Measurements from ENCODE around the gene CECR2. TPM values are rescaled to one million over a fixed set of nuclear protein-coding genes. Genes with fewer than 3 reads are reported as not detected.

The CECR2 gene
- total and polyA plus RNA-seq, 10 of the 15 experiments (the other 5 are each of a cell fraction or from before 2014, with no cell fraction given) = 0.01 to 0.08 (median 0.01) TPM; not detected in 7

- POLR2A ChIA-PET = no interaction called here
- Histone ChIP-seq H4K20me1 (ENCODE audit: control insufficient read depth, insufficient read depth) (no peaks in the 10 kb centered on the region), H3K27me3 (replicated peaks in 1 of 2; ENCODE audit: control insufficient read depth in 2 of 2, insufficient read depth in 2 of 2, low read length in 1 of 2) (no peaks in the 10 kb centered on the region; a peak in 1 of 4 replicates), H3K4me3 (no peak overlapping the region), H3K27ac (ENCODE audit: control insufficient read depth, insufficient read depth) (no peak overlapping the region), H3K79me2 (ENCODE audit: control insufficient read depth, insufficient read depth, low read length) (no peaks in the 10 kb centered on the region), H3K36me3 (ENCODE audit: control insufficient read depth in 2 of 2, insufficient read depth in 2 of 2, low read length in 1 of 2) (no peaks in the 10 kb centered on the region), H3K4me1 (ENCODE audit: control insufficient read depth, insufficient read depth, low read length) (no peaks in the 10 kb centered on the region), H3K4me2 (ENCODE audit: control insufficient read depth, insufficient read depth) (no peak overlapping the region), H3K9me3 (replicated peaks; ENCODE audit: control insufficient read depth, insufficient read depth, low read length) (no peaks in the 10 kb centered on the region), H3K9ac (ENCODE audit: control insufficient read depth, insufficient read depth, low read length) (no peak overlapping the region), H2AFZ (ENCODE audit: control insufficient read depth, low read depth, low read length) (no peak overlapping the region)
- TF ChIP-seq FOS (IDR thresholded peaks at IDR 0.05; ENCODE audit: borderline replicate concordance, extremely low read depth, insufficient read length) = no peak
- TF ChIP-seq, protein P1, sequence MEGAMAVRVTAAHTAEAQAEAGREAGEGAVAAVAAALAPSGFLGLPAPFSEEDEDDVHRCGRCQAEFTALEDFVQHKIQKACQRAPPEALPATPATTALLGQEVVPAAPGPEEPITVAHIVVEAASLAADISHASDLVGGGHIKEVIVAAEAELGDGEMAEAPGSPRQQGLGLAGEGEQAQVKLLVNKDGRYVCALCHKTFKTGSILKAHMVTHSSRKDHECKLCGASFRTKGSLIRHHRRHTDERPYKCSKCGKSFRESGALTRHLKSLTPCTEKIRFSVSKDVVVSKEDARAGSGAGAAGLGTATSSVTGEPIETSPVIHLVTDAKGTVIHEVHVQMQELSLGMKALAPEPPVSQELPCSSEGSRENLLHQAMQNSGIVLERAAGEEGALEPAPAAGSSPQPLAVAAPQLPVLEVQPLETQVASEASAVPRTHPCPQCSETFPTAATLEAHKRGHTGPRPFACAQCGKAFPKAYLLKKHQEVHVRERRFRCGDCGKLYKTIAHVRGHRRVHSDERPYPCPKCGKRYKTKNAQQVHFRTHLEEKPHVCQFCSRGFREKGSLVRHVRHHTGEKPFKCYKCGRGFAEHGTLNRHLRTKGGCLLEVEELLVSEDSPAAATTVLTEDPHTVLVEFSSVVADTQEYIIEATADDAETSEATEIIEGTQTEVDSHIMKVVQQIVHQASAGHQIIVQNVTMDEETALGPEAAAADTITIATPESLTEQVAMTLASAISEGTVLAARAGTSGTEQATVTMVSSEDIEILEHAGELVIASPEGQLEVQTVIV (IDR thresholded peaks at IDR 0.05; ENCODE audit: borderline replicate concordance, partially characterized antibody) = no peak
- no peak for TF ChIP-seq PBX3 (IDR thresholded peaks at IDR 0.05; ENCODE audit: insufficient replicate concordance, low read depth, low read length)
- no peak for TF ChIP-seq USF1 (IDR thresholded peaks at IDR 0.05; ENCODE audit: borderline replicate concordance, extremely low read length, insufficient read depth, low read depth, low read length)
- no peak for TF ChIP-seq NRF1 (conservative IDR thresholded peaks at IDR 0.05; ENCODE audit: low read depth, low read length)
- no peak for TF ChIP-seq KLF5 (IDR thresholded peaks at IDR 0.05; ENCODE audit: partially characterized antibody)
- no peak for TF ChIP-seq MTA2 (IDR thresholded peaks at IDR 0.05; ENCODE audit: low read depth)
- TF ChIP-seq, protein P2, sequence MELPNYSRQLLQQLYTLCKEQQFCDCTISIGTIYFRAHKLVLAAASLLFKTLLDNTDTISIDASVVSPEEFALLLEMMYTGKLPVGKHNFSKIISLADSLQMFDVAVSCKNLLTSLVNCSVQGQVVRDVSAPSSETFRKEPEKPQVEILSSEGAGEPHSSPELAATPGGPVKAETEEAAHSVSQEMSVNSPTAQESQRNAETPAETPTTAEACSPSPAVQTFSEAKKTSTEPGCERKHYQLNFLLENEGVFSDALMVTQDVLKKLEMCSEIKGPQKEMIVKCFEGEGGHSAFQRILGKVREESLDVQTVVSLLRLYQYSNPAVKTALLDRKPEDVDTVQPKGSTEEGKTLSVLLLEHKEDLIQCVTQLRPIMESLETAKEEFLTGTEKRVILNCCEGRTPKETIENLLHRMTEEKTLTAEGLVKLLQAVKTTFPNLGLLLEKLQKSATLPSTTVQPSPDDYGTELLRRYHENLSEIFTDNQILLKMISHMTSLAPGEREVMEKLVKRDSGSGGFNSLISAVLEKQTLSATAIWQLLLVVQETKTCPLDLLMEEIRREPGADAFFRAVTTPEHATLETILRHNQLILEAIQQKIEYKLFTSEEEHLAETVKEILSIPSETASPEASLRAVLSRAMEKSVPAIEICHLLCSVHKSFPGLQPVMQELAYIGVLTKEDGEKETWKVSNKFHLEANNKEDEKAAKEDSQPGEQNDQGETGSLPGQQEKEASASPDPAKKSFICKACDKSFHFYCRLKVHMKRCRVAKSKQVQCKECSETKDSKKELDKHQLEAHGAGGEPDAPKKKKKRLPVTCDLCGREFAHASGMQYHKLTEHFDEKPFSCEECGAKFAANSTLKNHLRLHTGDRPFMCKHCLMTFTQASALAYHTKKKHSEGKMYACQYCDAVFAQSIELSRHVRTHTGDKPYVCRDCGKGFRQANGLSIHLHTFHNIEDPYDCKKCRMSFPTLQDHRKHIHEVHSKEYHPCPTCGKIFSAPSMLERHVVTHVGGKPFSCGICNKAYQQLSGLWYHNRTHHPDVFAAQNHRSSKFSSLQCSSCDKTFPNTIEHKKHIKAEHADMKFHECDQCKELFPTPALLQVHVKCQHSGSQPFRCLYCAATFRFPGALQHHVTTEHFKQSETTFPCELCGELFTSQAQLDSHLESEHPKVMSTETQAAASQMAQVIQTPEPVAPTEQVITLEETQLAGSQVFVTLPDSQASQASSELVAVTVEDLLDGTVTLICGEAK (IDR thresholded peaks at IDR 0.05; ENCODE audit: borderline replicate concordance) = no peak
- TF ChIP-seq IRF4 (IDR thresholded peaks at IDR 0.05; ENCODE audit: low read depth, low read length) = no peak
- TF ChIP-seq ZNF274 (IDR thresholded peaks at IDR 0.05; ENCODE audit: insufficient read depth, insufficient read length) = no peak
- TF ChIP-seq SMAD5 (IDR thresholded peaks at IDR 0.05; ENCODE audit: low read depth) = no peak
- TF ChIP-seq HDAC2 (IDR thresholded peaks at IDR 0.05) = no peak
- no peak for TF ChIP-seq PAX8 (IDR thresholded peaks at IDR 0.05)
- no peak for TF ChIP-seq ZNF384 (IDR thresholded peaks at IDR 0.05; ENCODE audit: borderline replicate concordance, low read depth, low read length)
- TF ChIP-seq ATF7 (IDR thresholded peaks at IDR 0.05; ENCODE audit: low read depth) = no peak
- TF ChIP-seq WRNIP1 (IDR thresholded peaks at IDR 0.05; ENCODE audit: borderline replicate concordance, low read depth, low read length) = no peak
- no peak for ATAC-seq
- SMC1A ChIA-PET (ENCODE audit: uncharacterized antibody, unreplicated experiment) = no interaction called here
- RAD21 ChIA-PET (ENCODE audit: unreplicated experiment) = no interaction called here
- FAIRE-seq = no peak
- intact Hi-C loops (cut with micrococcal nuclease; ENCODE audit: unreplicated experiment) = no loop called here
- WGBS (ENCODE audit: insufficient coverage, insufficient replicate concordance, low lambda C conversion rate, missing lambda C conversion rate) = 67% methylated on average over 14 of the region's 14 CpGs
- in situ Hi-C loops (cut with MboI) = no loop called here
- DNase-seq (ENCODE audit: low read depth, low spot score) = no peak
- no TSS peak for BruUV-seq (replicated peaks)
- CTCF ChIA-PET = no interaction called here
Observed at GRCh38 chr22:17542452-17542851, 173.2 kb downstream of the CECR2 start.
